ENCODE data around the gene ZNF536.

Gene ZNF536

DNA sequence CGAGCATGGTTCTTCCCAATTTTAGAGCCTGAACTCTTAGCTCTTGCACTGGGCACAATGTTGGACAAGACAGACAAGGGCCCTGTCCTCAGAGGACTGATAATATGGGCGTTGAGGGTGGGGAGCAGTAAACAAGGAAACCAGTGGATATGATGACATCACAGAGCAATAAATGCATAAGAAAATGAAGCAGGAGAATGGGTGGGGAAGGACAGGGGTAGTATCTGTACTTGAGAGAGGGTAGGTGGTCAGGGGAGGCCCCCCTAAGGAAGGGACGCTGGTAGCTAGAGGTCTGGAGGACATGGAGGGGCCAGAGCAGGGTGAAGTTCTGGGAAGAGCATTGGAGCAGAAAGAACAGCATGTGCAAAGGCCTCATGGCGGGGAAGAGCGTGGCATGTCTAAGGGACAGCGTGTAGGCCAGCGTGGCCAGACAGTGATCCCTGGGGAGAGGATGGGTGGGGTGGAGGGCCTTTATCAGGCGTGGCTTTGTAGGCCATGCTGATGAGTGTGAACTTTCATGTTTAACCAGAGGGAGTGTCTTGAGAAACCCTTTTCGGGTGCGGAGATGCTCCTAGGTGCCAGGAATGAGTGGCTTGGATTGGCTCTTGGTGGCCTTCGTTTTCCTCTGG lies 15.1 kb upstream of the ZNF536 start:
- no peak overlapping the region for H2BK15ac ChIP-seq (ENCODE audit: low read depth, poor library complexity, severe bottlenecking)
- H3K27ac ChIP-seq (ENCODE audit: low read length, poor library complexity, severe bottlenecking), result no peak overlapping the region
- H3K4ac ChIP-seq (ENCODE audit: low read depth in 1 of 2, low read length in 2 of 2), result no peak overlapping the region
- no peak overlapping the region for H2BK120ac ChIP-seq (ENCODE audit: low read depth, low read length)
- no peak overlapping the region for H4K91ac ChIP-seq (ENCODE audit: low read length)
- H3K9me3 ChIP-seq (ENCODE audit: control insufficient read depth, low read length), result no peaks in the 10 kb centered on the region
- H4K8ac ChIP-seq (ENCODE audit: low read length), result no peak overlapping the region
- no peaks in the 10 kb centered on the region for H3K36me3 ChIP-seq (ENCODE audit: control insufficient read depth in 1 of 2, insufficient read depth in 2 of 2, low read depth in 1 of 2, low read length in 2 of 2)
- H3K4me3 ChIP-seq (ENCODE audit: insufficient read depth in 1 of 2, low read depth in 1 of 2, low read length in 2 of 2), result no peak overlapping the region
- no peak overlapping the region for H2AK5ac ChIP-seq (ENCODE audit: low read length, severe bottlenecking)
- H3K23ac ChIP-seq (ENCODE audit: low read length in 2 of 2), result no peak overlapping the region
- H3K4me2 ChIP-seq (ENCODE audit: low read length, poor library complexity, severe bottlenecking), result no peak overlapping the region
- H3K27me3 ChIP-seq (ENCODE audit: control insufficient read depth in 1 of 2, insufficient read depth in 1 of 2, low read length in 2 of 2), result no peaks in the 10 kb centered on the region
- no peak overlapping the region for H2AFZ ChIP-seq (ENCODE audit: low read depth, low read length)
- H2BK5ac ChIP-seq (ENCODE audit: low read depth, low read length, poor library complexity, severe bottlenecking), result no peak overlapping the region
- H3K4me1 ChIP-seq (ENCODE audit: control insufficient read depth, insufficient read depth, low read depth, low read length), result no peaks in the 10 kb centered on the region
- DNase-seq, result no peak
- H2BK12ac ChIP-seq (ENCODE audit: low read length in 2 of 2), result no peak overlapping the region
- no peak overlapping the region for H3K14ac ChIP-seq (ENCODE audit: low read length in 2 of 2)
- no peak overlapping the region for H3K18ac ChIP-seq (ENCODE audit: low read depth in 1 of 2, low read length in 2 of 2)
- H3K79me1 ChIP-seq (replicated peaks; ENCODE audit: low read length, poor library complexity, severe bottlenecking), result no peaks in the 10 kb centered on the region
- WGBS, result 63% methylated on average over 11 of the region's 11 CpGs
- H3K9ac ChIP-seq (ENCODE audit: low read length), result no peak overlapping the region

DNA sequence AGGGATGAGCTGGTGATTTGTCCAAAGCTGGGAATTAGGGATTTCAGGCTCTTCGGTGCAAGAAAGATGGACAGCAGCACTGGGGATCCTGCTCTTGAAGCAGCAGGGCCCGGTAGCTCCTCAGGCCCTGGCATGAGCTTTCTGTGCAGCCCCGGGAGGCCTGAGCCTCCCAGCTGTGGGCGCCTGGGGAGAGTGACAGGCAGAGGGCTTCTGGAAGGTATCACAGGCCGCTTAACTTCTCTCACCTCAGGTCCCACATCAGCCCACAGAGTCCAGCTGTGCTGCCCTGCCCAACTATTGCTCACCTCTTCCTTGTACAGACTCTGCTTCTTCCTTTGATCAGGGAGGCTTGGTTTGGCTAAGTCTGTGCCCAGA lies 14.6 kb upstream of the ZNF536 start:
- H2AK5ac ChIP-seq (ENCODE audit: low read length, severe bottlenecking), result no peak overlapping the region
- H3K27me3 ChIP-seq (ENCODE audit: control insufficient read depth in 1 of 2, insufficient read depth in 1 of 2, low read length in 2 of 2), result no peaks in the 10 kb centered on the region
- no peak overlapping the region for H2BK15ac ChIP-seq (ENCODE audit: low read depth, poor library complexity, severe bottlenecking)
- no peak for DNase-seq
- no peak overlapping the region for H4K8ac ChIP-seq (ENCODE audit: low read length)
- no peak overlapping the region for H3K4me3 ChIP-seq (ENCODE audit: insufficient read depth in 1 of 2, low read depth in 1 of 2, low read length in 2 of 2)
- H3K14ac ChIP-seq (ENCODE audit: low read length in 2 of 2), result no peak overlapping the region
- H2BK120ac ChIP-seq (ENCODE audit: low read depth, low read length), result no peak overlapping the region
- H2BK5ac ChIP-seq (ENCODE audit: low read depth, low read length, poor library complexity, severe bottlenecking), result no peak overlapping the region
- H2AFZ ChIP-seq (ENCODE audit: low read depth, low read length), result no peak overlapping the region
- H3K4ac ChIP-seq (ENCODE audit: low read depth in 1 of 2, low read length in 2 of 2), result no peak overlapping the region
- no peaks in the 10 kb centered on the region for H3K36me3 ChIP-seq (ENCODE audit: control insufficient read depth in 1 of 2, insufficient read depth in 2 of 2, low read depth in 1 of 2, low read length in 2 of 2)
- no peak overlapping the region for H3K9ac ChIP-seq (ENCODE audit: low read length)
- no peak overlapping the region for H4K91ac ChIP-seq (ENCODE audit: low read length)
- 64% methylated on average over 4 of the region's 5 CpGs for WGBS
- H3K23ac ChIP-seq (ENCODE audit: low read length in 2 of 2), result no peak overlapping the region
- H3K18ac ChIP-seq (ENCODE audit: low read depth in 1 of 2, low read length in 2 of 2), result no peak overlapping the region
- no peaks in the 10 kb centered on the region for H3K79me1 ChIP-seq (replicated peaks; ENCODE audit: low read length, poor library complexity, severe bottlenecking)
- H3K9me3 ChIP-seq (ENCODE audit: control insufficient read depth, low read length), result no peaks in the 10 kb centered on the region
- no peak overlapping the region for H3K27ac ChIP-seq (ENCODE audit: low read length, poor library complexity, severe bottlenecking)
- H2BK12ac ChIP-seq (ENCODE audit: low read length in 2 of 2), result no peak overlapping the region
- no peak overlapping the region for H3K4me2 ChIP-seq (ENCODE audit: low read length, poor library complexity, severe bottlenecking)
- no peaks in the 10 kb centered on the region for H3K4me1 ChIP-seq (ENCODE audit: control insufficient read depth, insufficient read depth, low read depth, low read length)

DNA sequence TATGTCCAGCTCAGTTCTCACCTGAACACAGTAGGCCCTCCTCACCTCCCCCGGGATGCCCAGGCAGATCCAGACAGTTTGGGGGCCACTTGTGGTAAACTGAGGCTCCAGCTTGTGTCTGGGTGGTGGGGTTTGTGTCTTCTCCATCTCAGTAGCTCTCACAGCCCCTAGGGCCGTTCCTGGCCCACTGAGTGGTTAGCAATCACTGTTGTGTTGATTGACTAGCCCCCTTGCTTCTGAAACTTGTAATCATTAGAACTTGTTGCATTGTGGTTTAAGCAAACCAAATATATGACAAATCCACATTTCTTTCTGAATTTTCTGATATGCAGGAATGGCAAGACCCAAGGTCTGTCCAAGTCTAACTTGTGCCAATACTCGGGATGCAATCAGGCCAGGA lies 13.9 kb upstream of the ZNF536 start:
- no peak overlapping the region for H3K4me3 ChIP-seq (ENCODE audit: insufficient read depth in 1 of 2, low read depth in 1 of 2, low read length in 2 of 2)
- WGBS, result 73% methylated on average over 1 of the region's 3 CpGs

DNA sequence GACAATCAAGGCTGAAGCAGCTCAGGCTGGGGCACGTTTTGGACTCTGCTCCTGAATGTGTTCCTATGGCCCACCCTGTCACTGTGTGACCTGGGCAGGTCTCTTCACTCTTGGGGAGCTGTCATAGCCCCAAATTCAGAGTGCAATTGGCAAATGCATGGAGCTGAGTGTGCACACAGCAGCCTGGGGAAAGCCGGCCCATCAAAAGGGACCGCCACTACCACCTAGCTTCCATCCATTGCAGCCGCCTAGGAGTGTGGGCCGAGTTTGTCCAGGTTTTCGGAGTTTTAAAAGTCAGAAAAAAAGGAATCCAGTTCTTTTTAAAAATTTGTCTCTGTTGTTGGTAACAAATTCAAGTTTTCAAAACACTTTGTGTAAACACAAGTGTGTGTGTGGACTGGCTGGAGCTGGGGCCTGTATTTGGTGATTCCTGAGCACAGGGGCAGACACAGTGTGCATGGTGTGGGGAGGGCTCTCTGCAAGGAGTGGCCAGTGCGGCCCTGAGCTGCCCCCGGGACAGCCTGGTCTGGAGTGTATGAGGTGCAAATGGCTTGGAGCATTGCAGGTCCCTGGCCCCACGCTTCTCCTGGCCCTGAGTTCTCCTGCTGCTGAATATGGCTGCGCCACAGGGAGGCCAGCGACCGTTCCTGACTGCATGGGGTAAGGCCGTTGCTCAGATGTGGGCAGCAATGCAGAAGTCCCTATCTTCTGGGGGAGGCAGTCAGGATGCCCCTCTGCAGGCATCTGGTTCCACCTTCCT lies 13.2 kb upstream of the ZNF536 start:
- Histone ChIP-seq H3K9me3 (ENCODE audit: control insufficient read depth, low read length) (no peaks in the 10 kb centered on the region), H3K4me2 (ENCODE audit: low read length, poor library complexity, severe bottlenecking) (no peak overlapping the region), H2AFZ (ENCODE audit: low read depth, low read length) (no peak overlapping the region), H3K4me1 (ENCODE audit: control insufficient read depth, insufficient read depth, low read depth, low read length) (no peaks in the 10 kb centered on the region), H3K4me3 (ENCODE audit: insufficient read depth in 1 of 2, low read depth in 1 of 2, low read length in 2 of 2) (no peak overlapping the region), H4K8ac (ENCODE audit: low read length) (no peak overlapping the region), H3K27ac (ENCODE audit: low read length, poor library complexity, severe bottlenecking) (no peak overlapping the region), H2BK5ac (ENCODE audit: low read depth, low read length, poor library complexity, severe bottlenecking) (no peak overlapping the region), H3K36me3 (ENCODE audit: control insufficient read depth in 1 of 2, insufficient read depth in 2 of 2, low read depth in 1 of 2, low read length in 2 of 2) (no peaks in the 10 kb centered on the region), H3K23ac (ENCODE audit: low read length in 2 of 2) (no peak overlapping the region), H2AK5ac (ENCODE audit: low read length, severe bottlenecking) (no peak overlapping the region), H3K4ac (ENCODE audit: low read depth in 1 of 2, low read length in 2 of 2) (no peak overlapping the region), H4K91ac (ENCODE audit: low read length) (no peak overlapping the region), H3K14ac (ENCODE audit: low read length in 2 of 2) (no peak overlapping the region), H3K79me1 (replicated peaks; ENCODE audit: low read length, poor library complexity, severe bottlenecking) (no peaks in the 10 kb centered on the region), H3K18ac (ENCODE audit: low read depth in 1 of 2, low read length in 2 of 2) (no peak overlapping the region), H2BK120ac (ENCODE audit: low read depth, low read length) (no peak overlapping the region), H2BK12ac (ENCODE audit: low read length in 2 of 2) (no peak overlapping the region), H3K9ac (ENCODE audit: low read length) (no peak overlapping the region), H3K27me3 (ENCODE audit: control insufficient read depth in 1 of 2, insufficient read depth in 1 of 2, low read length in 2 of 2) (no peaks in the 10 kb centered on the region), H2BK15ac (ENCODE audit: low read depth, poor library complexity, severe bottlenecking) (no peak overlapping the region)
- no peak for DNase-seq
- 78% methylated on average over 12 of the region's 13 CpGs for WGBS

More for the DNA sequence above, 13.9 kb upstream of the ZNF536 start:
- Histone ChIP-seq H4K91ac (ENCODE audit: low read length) (no peak overlapping the region), H3K79me1 (replicated peaks; ENCODE audit: low read length, poor library complexity, severe bottlenecking) (no peaks in the 10 kb centered on the region), H4K8ac (ENCODE audit: low read length) (no peak overlapping the region), H3K27me3 (ENCODE audit: control insufficient read depth in 1 of 2, insufficient read depth in 1 of 2, low read length in 2 of 2) (no peaks in the 10 kb centered on the region), H3K9me3 (ENCODE audit: control insufficient read depth, low read length) (no peaks in the 10 kb centered on the region), H3K27ac (ENCODE audit: low read length, poor library complexity, severe bottlenecking) (no peak overlapping the region), H3K9ac (ENCODE audit: low read length) (no peak overlapping the region), H3K4ac (ENCODE audit: low read depth in 1 of 2, low read length in 2 of 2) (no peak overlapping the region), H3K23ac (ENCODE audit: low read length in 2 of 2) (no peak overlapping the region), H3K36me3 (ENCODE audit: control insufficient read depth in 1 of 2, insufficient read depth in 2 of 2, low read depth in 1 of 2, low read length in 2 of 2) (no peaks in the 10 kb centered on the region), H2BK12ac (ENCODE audit: low read length in 2 of 2) (no peak overlapping the region), H2AK5ac (ENCODE audit: low read length, severe bottlenecking) (no peak overlapping the region), H3K18ac (ENCODE audit: low read depth in 1 of 2, low read length in 2 of 2) (no peak overlapping the region), H2BK5ac (ENCODE audit: low read depth, low read length, poor library complexity, severe bottlenecking) (no peak overlapping the region), H2BK120ac (ENCODE audit: low read depth, low read length) (no peak overlapping the region), H3K4me1 (ENCODE audit: control insufficient read depth, insufficient read depth, low read depth, low read length) (no peaks in the 10 kb centered on the region), H2BK15ac (ENCODE audit: low read depth, poor library complexity, severe bottlenecking) (no peak overlapping the region), H3K14ac (ENCODE audit: low read length in 2 of 2) (no peak overlapping the region), H3K4me2 (ENCODE audit: low read length, poor library complexity, severe bottlenecking) (no peak overlapping the region), H2AFZ (ENCODE audit: low read depth, low read length) (no peak overlapping the region)
- DNase-seq, result no peak

Measured in mesenchymal stem cell (in vitro differentiated cells and primary cell).